Suprapubic skin (tissue), 4 donors: ENCODE data around the gene DNAJC8.

Experiments used
- EP300 ChIP-seq: sonication (generic); formaldehyde crosslinking; IDR thresholded peaks from one replicate; pipeline ENCODE4 v1.6.1; 2017; ENCODE audit warnings: antibody characterized with exemption
- POLR2A ChIP-seq, 2 donors: fragments of 450-650 bp; IDR thresholded peaks; one replicate each; pipeline ENCODE4 v1.6.1; 2017; ENCODE audit warnings: antibody characterized with exemption in 2 of 2, mild to moderate bottlenecking in 2 of 2, moderate library complexity in 2 of 2
- POLR2AphosphoS5 ChIP-seq, 3 donors: sonication (generic); formaldehyde crosslinking; IDR thresholded peaks; one replicate each; pipeline ENCODE4 v1.6.1; 2017; ENCODE audit warnings: antibody characterized with exemption in 3 of 3
- TF ChIP-seq, protein P1 (sequence below), 2 donors: fragments of 200-600 bp in 1 of 2; fragments of 450-650 bp in 1 of 2; sonication (generic) in 1 of 2; IDR thresholded peaks; one replicate each; pipeline ENCODE4 v1.5.1; 2016 to 2019; ENCODE audit warnings: antibody characterized with exemption in 2 of 2, mild to moderate bottlenecking in 1 of 2, moderate library complexity in 1 of 2

DNA sequence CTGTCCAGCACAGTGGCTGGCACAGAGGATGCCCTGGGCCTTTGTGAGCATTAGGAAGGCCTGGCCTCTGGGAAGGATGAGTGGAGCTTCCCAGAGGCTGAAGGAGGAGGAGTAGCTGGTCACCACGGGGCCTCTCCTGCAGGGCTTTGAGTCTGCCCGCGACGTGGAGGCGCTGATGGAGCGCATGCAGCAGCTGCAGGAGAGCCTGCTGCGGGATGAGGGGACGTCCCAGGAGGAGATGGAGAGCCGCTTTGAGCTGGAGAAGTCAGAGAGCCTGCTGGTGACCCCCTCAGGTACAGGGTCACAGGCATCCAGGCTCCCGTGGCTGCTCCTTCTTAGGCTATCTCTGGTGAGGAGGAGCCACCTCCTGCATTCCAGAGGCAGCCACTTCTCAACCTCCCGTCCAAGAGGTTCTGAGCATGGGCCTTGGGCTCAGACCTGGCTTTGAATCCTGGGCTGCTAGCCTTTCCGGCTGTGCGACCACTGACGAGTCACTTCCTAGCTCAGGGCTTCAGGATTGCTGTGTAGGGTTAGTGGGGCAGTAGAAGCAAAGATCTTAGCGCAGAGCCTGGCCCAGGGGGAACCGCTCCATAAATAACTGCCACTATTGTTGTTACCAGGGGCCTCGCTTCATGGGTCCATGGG is 40.5 kb upstream of the DNAJC8 start:
- TF ChIP-seq, protein P1, sequence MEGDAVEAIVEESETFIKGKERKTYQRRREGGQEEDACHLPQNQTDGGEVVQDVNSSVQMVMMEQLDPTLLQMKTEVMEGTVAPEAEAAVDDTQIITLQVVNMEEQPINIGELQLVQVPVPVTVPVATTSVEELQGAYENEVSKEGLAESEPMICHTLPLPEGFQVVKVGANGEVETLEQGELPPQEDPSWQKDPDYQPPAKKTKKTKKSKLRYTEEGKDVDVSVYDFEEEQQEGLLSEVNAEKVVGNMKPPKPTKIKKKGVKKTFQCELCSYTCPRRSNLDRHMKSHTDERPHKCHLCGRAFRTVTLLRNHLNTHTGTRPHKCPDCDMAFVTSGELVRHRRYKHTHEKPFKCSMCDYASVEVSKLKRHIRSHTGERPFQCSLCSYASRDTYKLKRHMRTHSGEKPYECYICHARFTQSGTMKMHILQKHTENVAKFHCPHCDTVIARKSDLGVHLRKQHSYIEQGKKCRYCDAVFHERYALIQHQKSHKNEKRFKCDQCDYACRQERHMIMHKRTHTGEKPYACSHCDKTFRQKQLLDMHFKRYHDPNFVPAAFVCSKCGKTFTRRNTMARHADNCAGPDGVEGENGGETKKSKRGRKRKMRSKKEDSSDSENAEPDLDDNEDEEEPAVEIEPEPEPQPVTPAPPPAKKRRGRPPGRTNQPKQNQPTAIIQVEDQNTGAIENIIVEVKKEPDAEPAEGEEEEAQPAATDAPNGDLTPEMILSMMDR (IDR thresholded peaks at IDR 0.05) = no peak
- TF ChIP-seq POLR2AphosphoS5 (IDR thresholded peaks at IDR 0.05) (no peak), POLR2A (IDR thresholded peaks at IDR 0.05) (no peak), EP300 (no peak)
